Astrocyte of the spinal cord (primary cell): ENCODE data around the gene TTLL5.
A peak's percentile ranks its signal among the peaks of the same experiment; 100 is the strongest.

ENCODE experiments used
- DNase-seq: peaks from one replicate; pipeline ENCODE4 v3.0.0; 2011; ENCODE audit warnings: low read depth, low spot score
- H3K4me3 ChIP-seq: 2 replicates; pipeline ENCODE4 v1.5.1; 2011; ENCODE audit warnings: low read depth, mild to moderate bottlenecking, low read length, moderate library complexity
- in situ Hi-C: cut with HindIII; loops from 2 replicates; pipeline ENCODE4 v1.10.0; 2017; ENCODE audit warnings: low sequenced_read_pairs
- TF ChIP-seq, protein P1 (sequence below): IDR thresholded peaks from 2 replicates; pipeline ENCODE4 v1.5.1; 2012; ENCODE audit warnings: low read depth, mild to moderate bottlenecking, low read length, inconsistent platforms

TTLL5 gene

DNA sequence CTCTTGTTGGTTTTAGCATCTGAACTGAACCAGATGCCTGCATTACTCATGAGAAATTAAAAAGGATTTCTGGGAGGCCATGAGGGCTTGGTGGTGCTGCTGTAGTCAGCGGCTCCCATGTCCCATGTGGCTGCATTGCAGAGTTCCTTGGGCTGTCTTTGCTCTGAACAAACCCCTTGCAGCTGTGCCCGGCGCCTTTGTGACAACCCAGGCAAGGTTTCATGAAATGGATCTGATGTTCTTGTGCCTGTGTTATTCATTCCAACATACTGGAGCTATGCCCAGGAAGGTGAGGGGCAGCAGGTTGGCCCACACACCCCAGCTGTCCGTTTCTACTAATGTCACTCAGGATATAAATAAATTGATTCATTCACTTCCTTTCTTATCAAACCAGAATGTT, 280.0 kb downstream of the TTLL5 start:
- TF ChIP-seq, protein P1, sequence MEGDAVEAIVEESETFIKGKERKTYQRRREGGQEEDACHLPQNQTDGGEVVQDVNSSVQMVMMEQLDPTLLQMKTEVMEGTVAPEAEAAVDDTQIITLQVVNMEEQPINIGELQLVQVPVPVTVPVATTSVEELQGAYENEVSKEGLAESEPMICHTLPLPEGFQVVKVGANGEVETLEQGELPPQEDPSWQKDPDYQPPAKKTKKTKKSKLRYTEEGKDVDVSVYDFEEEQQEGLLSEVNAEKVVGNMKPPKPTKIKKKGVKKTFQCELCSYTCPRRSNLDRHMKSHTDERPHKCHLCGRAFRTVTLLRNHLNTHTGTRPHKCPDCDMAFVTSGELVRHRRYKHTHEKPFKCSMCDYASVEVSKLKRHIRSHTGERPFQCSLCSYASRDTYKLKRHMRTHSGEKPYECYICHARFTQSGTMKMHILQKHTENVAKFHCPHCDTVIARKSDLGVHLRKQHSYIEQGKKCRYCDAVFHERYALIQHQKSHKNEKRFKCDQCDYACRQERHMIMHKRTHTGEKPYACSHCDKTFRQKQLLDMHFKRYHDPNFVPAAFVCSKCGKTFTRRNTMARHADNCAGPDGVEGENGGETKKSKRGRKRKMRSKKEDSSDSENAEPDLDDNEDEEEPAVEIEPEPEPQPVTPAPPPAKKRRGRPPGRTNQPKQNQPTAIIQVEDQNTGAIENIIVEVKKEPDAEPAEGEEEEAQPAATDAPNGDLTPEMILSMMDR, result no peak
- in situ Hi-C loops, result no loop called here
- DNase-seq, result peak; percentile 6
- H3K4me3 ChIP-seq, result no peak overlapping the region

DNA sequence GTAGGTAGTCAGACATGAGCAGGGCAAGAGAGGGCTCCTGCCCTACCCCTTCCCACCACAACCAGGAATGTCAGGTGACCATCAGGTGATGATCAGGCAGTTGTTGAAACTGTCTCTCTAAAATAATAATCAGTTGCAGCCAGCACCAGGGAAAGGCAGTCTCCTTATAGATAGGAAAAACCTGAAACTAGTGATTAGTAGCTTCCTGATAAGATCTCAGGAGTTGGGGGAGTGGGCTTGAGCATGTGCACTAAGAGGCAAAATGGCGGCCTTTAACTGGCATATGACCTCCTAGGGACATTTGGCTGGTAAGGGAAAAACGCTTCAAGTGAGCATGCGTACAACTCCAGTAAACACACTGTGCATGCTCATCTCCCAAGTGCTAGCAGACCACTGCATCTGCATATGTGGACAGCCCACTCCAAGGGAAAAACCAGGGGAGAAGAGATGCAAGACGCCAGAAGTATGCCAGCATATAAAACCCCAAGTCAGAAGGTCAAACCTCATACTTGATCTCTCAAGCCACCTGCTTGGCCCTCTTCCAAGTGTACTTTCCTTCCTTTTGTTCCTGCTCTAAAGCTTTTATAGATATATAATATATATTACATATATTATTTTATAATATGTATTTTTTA, 283.7 kb downstream of the TTLL5 start:
- in situ Hi-C loops, result no loop called here
- no peak for DNase-seq
- TF ChIP-seq, protein P1, result no peak
- no peak overlapping the region for H3K4me3 ChIP-seq

DNA sequence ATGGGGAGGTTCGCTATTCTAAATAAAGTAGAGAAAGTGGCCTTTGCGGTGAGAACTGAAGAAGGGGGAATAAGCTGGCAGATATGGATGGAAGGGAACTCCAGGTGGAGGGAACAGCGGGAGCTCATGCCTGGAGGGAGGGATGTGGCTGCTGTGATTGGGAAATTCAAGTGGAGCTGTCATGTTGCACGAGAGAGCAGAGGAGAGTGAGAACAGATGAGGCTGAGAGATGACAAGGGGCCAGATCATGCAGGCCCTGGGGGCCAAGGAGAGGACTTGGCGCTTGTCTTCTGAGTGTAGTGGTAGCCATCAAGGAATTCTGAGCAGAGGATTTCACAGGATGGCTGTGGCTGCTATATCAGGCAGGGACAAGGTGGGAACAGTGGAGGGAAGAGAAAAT, 285.7 kb downstream of the TTLL5 start:
- no peak for DNase-seq
- in situ Hi-C loops, result no loop called here
- TF ChIP-seq, protein P1, result no peak
- no peak overlapping the region for H3K4me3 ChIP-seq

DNA sequence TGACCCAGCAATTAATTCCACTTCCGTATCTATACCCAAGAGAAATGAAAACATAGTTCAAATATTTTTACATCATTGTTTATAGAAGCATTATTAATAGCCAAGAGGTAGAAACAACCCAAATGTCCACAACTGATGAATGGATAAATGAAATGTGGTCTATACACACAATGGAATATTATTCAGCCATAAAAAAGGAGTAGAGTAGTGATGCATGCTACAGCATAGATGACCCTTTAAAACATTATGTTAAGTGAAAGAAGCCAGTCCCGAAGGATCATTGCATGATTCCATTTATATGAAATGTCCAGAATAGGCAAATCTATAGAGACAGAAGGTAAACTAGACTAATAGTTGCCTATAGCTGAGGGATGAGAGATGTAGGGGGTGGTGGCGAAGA, 291.4 kb downstream of the TTLL5 start:
- no peak for DNase-seq
- H3K4me3 ChIP-seq, result no peak overlapping the region
- in situ Hi-C loops, result no loop called here

DNA sequence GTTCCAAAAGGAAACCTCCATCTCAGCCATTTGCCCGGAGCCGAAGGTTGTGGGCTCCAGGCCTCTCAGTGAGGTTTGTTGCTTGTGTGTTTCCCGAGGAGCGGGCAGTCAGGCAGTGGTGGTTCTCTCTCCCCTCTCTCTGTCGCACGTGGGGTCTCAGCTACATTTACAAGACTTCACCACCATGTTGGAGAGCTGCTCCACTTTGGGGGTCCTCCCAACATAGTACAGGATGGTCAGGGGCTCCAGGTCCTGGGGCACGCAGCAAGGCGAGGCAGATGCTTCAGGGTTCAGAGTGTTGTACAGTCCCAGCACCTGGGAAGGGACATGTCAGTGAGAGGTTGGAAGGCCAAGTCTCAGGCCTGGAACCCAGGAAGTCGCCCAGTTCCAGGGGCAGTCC, 298.0 kb downstream of the TTLL5 start:
- DNase-seq, result no peak
- in situ Hi-C loops, result no loop called here
- TF ChIP-seq, protein P1, result no peak
- H3K4me3 ChIP-seq, result no peak overlapping the region

More for the DNA sequence above, 291.4 kb downstream of the TTLL5 start:
- TF ChIP-seq, protein P1, result no peak

DNA sequence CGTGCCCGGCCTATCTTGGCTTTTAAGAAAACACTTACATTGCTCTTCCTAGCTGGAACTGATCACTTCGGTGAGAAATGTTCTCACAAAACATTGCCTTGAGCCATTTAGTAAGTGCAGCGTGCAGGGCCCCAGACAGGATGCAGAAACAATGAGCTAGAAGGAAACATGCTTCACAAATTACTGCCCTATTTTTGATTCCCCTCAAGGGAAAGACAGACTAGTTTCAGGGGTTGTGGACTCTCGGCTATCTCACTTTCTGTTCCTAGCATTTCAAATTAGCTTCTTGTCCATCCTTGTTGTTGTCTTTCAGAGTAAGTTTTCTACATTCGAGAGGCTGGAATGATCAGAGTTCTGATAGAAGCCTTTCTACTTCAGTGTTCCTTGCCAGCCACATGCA, 299.2 kb downstream of the TTLL5 start:
- H3K4me3 ChIP-seq, result no peak overlapping the region
- no peak for DNase-seq
- in situ Hi-C loops, result no loop called here
- TF ChIP-seq, protein P1, result no peak
